ENCODE data around the gene AADAC.
A peak's percentile ranks its signal among the peaks of the same experiment; 100 is the strongest.
"Not testable (repeated sequence)": the region's sequence is repeated elsewhere in the genome, so short reads cannot be mapped to it uniquely, and the experiment has no call there.

AADAC gene

GRCh38 chr3:151796105-151796680, 17.7 kb upstream of the AADAC start:
- no peak for DNase-seq (ENCODE audit: low read depth in 1 of 2, low spot score in 1 of 2)

GRCh38 chr3:151798466-151798865, 15.4 kb upstream of the AADAC start:
- no peak for DNase-seq (ENCODE audit: low read depth in 1 of 2, low spot score in 1 of 2)

GRCh38 chr3:151800431-151800830, 13.5 kb upstream of the AADAC start:
- no peak for DNase-seq (ENCODE audit: low read depth in 1 of 2, low spot score in 1 of 2)

GRCh38 chr3:151804267-151804666, 9.6 kb upstream of the AADAC start:
- no peak for DNase-seq (ENCODE audit: low read depth in 1 of 2, low spot score in 1 of 2)

GRCh38 chr3:151806838-151807237, 7.1 kb upstream of the AADAC start:
- DNase-seq (ENCODE audit: low read depth in 1 of 2, low spot score in 1 of 2): no peak

GRCh38 chr3:151808926-151809325, 5.0 kb upstream of the AADAC start:
- not testable (repeated sequence) for DNase-seq (ENCODE audit: low read depth in 1 of 2, low spot score in 1 of 2)

GRCh38 chr3:151811474-151811873, 2.4 kb upstream of the AADAC start:
- DNase-seq (ENCODE audit: low read depth in 1 of 2, low spot score in 1 of 2): no peak

- no peak for DNase-seq (ENCODE audit: low read depth in 1 of 2, low spot score in 1 of 2)
Measured at GRCh38 chr3:151814588-151814987, 672 bp downstream of the AADAC start.

GRCh38 chr3:151816091-151816604, 2.2 kb downstream of the AADAC start:
- no peak for DNase-seq (ENCODE audit: low read depth in 1 of 2, low spot score in 1 of 2)

- no peak for DNase-seq (ENCODE audit: low read depth in 1 of 2, low spot score in 1 of 2)
Measured at GRCh38 chr3:151817473-151817872, 3.6 kb downstream of the AADAC start.

- DNase-seq (ENCODE audit: low read depth in 1 of 2, low spot score in 1 of 2): no peak
Measured at GRCh38 chr3:151818361-151818760, 4.4 kb downstream of the AADAC start.

- no peak for DNase-seq (ENCODE audit: low read depth in 1 of 2, low spot score in 1 of 2)
Measured at GRCh38 chr3:151819910-151820309, 6.0 kb downstream of the AADAC start.

GRCh38 chr3:151827816-151828215, 13.9 kb downstream of the AADAC start:
- DNase-seq (ENCODE audit: low read depth in 1 of 2, low spot score in 1 of 2): no peak

GRCh38 chr3:151835751-151836525, 22.0 kb downstream of the AADAC start:
- DNase-seq (ENCODE audit: low read depth in 1 of 2, low spot score in 1 of 2): no peak

- no peak for DNase-seq (ENCODE audit: low read depth in 1 of 2, low spot score in 1 of 2)
Measured at GRCh38 chr3:151837057-151837456, 23.1 kb downstream of the AADAC start.

- DNase-seq (ENCODE audit: low read depth in 1 of 2, low spot score in 1 of 2): peak in 1 of 2 donors; percentile 17
Measured at GRCh38 chr3:151838574-151839312, 24.8 kb downstream of the AADAC start.

GRCh38 chr3:151839313-151839631, 25.4 kb downstream of the AADAC start:
- DNase-seq (ENCODE audit: low read depth in 1 of 2, low spot score in 1 of 2): no peak

- DNase-seq (ENCODE audit: low read depth in 1 of 2, low spot score in 1 of 2): no peak
Measured at GRCh38 chr3:151841801-151842200, 27.9 kb downstream of the AADAC start.

- DNase-seq (ENCODE audit: low read depth in 1 of 2, low spot score in 1 of 2): no peak
Measured at GRCh38 chr3:151843275-151843674, 29.4 kb downstream of the AADAC start.

GRCh38 chr3:151845306-151845905, 31.5 kb downstream of the AADAC start:
- no peak for DNase-seq (ENCODE audit: low read depth in 1 of 2, low spot score in 1 of 2)

- not testable (repeated sequence) for DNase-seq (ENCODE audit: low read depth in 1 of 2, low spot score in 1 of 2)
Measured at GRCh38 chr3:151850065-151850464, 36.1 kb downstream of the AADAC start.

Data from activated CD4-positive, alpha-beta T cell treated with anti-CD3 and anti-CD28 coated beads, Interleukin-2, amount 50 U/mL, for 24 hours (primary cell).